Keratinocyte (primary cell): ENCODE measurements around the gene MS4A3.

Experiments
- EZH2 ChIP-seq: IDR thresholded peaks from one replicate; pipeline ENCODE4 v1.6.1; 2012; ENCODE audit warnings: inconsistent platforms, mild to moderate bottlenecking, low read length, moderate library complexity
- TF ChIP-seq, protein P1 (sequence below), 3 experiments: IDR thresholded peaks in 1 of 3; conservative IDR thresholded peaks in 1 of 3; optimal IDR thresholded peaks in 1 of 3; 2 replicates in 2 of 3; 3 replicates in 1 of 3; pipeline versions ENCODE3 to v1.5.1; 2011; ENCODE audit warnings: low read length in 3 of 3, mild to moderate bottlenecking in 3 of 3, moderate library complexity in 2 of 3, control low read depth in 1 of 3, inconsistent platforms in 1 of 3; ENCODE audit not compliant: insufficient read depth in 2 of 3; ENCODE audit errors: extremely low read depth in 1 of 3

DNA sequence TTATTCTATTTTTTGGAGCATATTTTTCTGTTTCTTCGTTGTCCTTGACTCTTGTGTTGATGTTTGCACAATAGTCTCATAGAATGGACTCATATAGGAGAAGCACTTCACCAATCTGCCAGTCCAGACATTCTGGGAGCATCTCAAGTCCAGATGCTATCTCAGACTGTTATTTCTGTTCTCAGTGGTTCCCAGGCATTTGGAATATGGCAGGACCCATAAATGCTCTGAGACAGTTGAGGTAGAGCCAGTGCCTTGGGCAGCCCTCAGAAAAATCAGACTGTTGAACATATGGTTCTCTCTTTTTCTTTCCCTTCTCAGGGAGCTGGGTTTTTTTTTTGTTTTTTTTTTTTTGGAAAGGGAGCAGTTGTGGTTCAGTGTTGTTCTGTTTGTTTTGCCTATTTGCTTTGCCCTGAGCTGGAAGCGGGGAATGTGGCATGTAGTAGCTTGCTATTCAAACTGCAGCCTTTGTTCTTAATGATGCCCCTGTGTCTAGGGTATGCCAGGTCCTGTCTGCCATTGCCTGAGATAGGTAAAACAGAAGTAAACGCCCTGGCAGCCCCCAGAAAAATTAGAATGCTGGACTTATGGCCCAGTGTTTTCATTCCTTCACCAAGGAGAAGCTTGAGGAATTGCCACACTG is 28.3 kb downstream of the MS4A3 start:
- TF ChIP-seq, protein P1, sequence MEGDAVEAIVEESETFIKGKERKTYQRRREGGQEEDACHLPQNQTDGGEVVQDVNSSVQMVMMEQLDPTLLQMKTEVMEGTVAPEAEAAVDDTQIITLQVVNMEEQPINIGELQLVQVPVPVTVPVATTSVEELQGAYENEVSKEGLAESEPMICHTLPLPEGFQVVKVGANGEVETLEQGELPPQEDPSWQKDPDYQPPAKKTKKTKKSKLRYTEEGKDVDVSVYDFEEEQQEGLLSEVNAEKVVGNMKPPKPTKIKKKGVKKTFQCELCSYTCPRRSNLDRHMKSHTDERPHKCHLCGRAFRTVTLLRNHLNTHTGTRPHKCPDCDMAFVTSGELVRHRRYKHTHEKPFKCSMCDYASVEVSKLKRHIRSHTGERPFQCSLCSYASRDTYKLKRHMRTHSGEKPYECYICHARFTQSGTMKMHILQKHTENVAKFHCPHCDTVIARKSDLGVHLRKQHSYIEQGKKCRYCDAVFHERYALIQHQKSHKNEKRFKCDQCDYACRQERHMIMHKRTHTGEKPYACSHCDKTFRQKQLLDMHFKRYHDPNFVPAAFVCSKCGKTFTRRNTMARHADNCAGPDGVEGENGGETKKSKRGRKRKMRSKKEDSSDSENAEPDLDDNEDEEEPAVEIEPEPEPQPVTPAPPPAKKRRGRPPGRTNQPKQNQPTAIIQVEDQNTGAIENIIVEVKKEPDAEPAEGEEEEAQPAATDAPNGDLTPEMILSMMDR (optimal IDR thresholded peaks at IDR 0.05 in 1 of 3, IDR thresholded peaks at IDR 0.05 in 1 of 3, conservative IDR thresholded peaks at IDR 0.05 in 1 of 3; ENCODE audit: extremely low read depth in 1 of 3, insufficient read depth in 2 of 3, low read length in 3 of 3), result no peak
- TF ChIP-seq EZH2, result no peak
